Measurements from ENCODE around the gene GLIS1.

Gene GLIS1

DNA sequence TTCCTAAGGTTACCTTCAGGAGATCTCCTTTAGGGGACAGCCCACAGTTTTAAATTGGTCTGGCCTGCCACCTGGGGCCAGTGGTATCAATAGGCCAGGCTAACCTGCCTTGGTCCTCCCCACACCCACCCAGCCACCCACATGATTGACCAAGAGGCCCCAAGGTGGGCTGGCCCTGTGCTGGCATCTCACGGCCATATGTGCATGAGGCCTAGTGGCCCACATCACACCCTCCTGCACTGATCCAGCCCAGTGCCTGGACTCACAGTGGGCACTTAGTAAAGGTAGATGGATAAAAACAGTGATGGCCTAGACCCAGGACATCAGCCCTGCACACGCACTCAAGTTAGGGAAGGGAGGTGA, 197.7 kb downstream of the GLIS1 start:
- DNase-seq = no peak

- no peak for DNase-seq
These were observed 198.2 kb downstream of the GLIS1 start for GRCh38 chr1:53540604-53541262.

GRCh38 chr1:53539711-53540603, 199.0 kb downstream of the GLIS1 start:
- DNase-seq = no peak

- DNase-seq = no peak
These were observed 199.7 kb downstream of the GLIS1 start for GRCh38 chr1:53539226-53539625.

GRCh38 chr1:53536606-53537005, 202.4 kb downstream of the GLIS1 start:
- no peak for DNase-seq

DNA sequence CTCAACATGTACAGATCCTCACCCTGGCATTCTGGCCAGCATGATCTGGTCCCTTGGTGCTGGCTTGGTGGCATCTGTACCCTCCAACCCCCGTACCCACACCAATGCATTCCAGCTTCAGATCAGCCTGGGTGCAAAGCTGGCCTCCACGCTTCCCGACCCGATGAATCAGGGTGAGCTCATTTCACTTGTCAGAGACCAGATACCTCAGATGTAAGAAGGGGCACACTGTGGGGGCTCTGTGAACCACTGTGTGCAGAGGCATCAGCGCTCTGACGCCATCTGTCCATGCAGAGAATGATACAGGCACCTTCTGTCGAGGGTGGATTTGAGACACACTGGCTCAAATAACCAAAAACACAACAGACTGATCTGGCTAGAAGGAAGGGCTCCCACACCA, 203.1 kb downstream of the GLIS1 start:
- no peak for DNase-seq

DNA sequence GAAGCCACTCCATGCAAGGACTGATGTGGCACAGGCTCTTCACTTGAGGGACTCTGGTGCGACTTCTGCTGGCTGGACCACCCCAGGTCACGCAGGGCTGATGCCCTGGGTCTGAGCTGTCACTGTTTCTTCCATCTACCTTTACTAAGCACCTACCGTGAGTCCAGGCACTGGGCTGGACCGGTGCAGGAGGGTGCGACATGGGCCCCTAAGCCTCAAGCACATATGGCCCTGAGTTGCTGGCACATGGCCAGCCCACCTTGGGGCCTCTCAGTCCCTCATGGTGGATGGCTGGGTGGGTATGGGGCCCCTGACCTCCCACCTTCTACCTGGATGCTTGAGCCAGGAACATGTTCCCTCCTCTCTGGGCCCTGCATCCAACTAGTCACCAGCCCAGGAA, 203.7 kb downstream of the GLIS1 start:
- no peak for DNase-seq

GRCh38 chr1:53532912-53533311, 206.1 kb downstream of the GLIS1 start:
- DNase-seq = no peak

- DNase-seq = no peak
These were observed 206.6 kb downstream of the GLIS1 start for GRCh38 chr1:53532377-53532776.

DNA sequence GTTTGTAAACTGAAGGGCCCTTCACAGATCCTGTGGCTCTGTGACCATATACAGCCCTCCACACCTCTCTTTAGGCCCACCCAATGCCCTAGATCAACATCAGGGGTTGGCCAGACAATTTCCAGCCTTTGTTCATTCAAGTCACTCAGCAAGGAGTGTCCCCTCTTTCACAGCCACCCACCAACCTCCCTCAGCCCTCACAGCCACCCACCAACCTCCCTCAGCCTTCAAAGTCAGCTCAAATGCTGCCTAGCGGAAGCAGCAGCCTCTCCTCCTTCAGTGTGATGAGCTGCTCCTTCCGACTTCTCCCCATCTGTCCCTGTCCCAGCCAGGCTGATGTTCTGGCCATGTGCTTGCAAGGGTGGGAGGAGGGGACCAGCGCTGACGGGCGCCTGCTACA, 208.4 kb downstream of the GLIS1 start:
- DNase-seq = no peak

- no peak for DNase-seq
These were observed 209.4 kb downstream of the GLIS1 start for GRCh38 chr1:53529555-53529954.

DNA sequence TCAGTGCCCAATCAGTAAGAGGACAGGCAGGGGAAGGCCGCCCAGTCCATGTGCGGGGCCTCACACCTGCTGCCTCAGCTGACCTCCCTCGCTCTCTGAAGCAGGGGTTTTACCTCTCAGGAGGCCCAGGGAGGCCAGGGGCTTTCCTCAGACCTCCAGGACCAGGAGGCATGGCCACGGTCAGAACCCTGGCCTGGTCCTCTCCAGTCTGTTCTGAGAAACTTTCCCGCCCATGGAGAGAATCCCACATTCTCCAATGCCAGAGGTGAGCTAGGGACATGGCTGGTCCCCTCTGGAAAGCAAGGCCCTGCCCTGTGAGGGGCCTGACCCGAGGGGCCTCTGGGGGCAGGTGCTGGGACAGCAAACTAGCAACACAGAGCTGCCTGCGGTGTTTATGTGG, 211.6 kb downstream of the GLIS1 start:
- no peak for DNase-seq

DNA sequence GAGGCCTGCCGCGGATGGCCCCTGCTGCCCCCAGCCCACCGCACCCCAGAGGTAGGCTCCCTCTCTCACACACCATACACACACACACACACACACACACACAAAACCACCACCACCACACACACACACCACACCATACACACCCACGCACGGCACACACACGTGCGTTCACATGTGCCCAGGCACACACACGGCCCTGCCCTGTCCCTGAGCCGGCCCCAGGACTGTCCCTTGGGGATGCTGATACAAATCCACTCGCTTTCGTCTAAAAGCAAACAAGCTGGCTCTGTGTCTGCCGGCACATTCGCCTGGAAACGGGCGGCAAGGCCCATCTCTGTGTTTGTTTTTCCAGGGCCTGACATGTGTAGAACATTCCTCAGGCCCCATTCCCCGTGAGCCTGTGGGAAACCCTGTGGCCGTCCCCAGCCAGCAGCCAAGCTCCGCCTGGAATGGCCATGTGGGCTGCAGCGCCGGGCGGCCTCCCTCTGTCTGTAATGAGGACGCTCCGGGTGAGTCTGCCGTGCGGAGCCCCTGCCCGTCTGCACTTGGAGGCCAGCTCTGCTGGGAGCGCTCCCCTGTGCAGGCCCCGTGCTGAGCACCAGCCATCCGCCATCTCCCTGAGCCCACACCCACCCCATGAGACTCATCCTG, 212.4 kb downstream of the GLIS1 start:
- peak; percentile 76 for DNase-seq

- no peak for DNase-seq
These were observed 213.4 kb downstream of the GLIS1 start for GRCh38 chr1:53525595-53525994.

GRCh38 chr1:53524428-53525375, 214.3 kb downstream of the GLIS1 start:
- no peak for DNase-seq

DNA sequence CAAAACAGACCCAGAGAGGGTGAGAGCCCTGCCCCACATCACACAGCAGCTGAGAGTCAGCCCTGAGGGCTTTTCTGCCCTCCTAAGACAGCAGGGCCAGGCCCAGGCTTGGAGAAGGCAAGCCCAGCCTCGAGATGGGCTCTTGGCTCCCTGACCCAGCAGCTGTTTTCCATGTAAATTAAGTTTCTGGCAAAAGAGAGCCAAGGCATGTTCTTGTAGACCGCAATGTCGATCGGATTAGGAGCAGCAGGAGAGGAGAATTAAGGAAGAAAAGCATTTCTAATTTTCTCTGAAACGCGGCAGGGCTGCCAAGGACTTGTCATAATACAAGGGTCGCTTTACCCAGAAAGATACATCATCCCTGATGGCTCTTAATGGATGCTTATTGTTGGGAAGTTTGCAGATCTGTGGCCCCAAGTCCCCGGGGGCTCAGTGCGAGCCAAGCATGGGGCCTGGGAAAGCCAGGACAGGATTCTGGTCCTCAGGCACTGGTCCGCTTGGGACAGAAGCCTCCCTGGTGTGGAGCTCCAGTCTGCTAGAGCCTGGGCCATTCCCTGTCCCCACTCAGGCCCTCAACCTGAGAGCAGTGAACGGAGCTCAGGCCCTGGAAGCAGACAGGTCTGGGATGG, 216.9 kb downstream of the GLIS1 start:
- DNase-seq = peak; percentile 78

- no peak for DNase-seq
These were observed 218.5 kb downstream of the GLIS1 start for GRCh38 chr1:53520481-53520880.

- DNase-seq = no peak
These were observed 219.5 kb downstream of the GLIS1 start for GRCh38 chr1:53519421-53519820.

DNA sequence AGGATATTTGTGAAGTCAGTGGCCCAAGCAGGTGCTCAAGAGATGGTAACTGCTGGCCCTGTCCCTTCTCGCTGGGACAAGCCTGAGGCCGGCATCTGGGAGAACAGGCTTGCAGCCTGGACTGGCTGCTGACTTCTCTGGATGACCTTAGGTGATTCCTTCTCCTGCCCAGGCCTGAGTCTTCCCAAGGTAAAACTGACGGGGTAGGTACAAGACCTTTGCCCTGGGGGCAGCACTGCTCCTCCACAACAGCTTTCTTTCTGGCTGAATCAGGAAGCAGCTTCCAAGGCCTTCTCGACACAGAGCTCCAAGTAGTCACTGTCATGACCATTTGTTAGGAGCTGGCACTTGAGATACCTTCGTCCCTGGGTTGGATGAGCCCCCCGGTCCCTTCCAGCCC, 220.2 kb downstream of the GLIS1 start:
- DNase-seq = no peak

GRCh38 chr1:53517821-53518352, 221.1 kb downstream of the GLIS1 start:
- DNase-seq = no peak

DNA sequence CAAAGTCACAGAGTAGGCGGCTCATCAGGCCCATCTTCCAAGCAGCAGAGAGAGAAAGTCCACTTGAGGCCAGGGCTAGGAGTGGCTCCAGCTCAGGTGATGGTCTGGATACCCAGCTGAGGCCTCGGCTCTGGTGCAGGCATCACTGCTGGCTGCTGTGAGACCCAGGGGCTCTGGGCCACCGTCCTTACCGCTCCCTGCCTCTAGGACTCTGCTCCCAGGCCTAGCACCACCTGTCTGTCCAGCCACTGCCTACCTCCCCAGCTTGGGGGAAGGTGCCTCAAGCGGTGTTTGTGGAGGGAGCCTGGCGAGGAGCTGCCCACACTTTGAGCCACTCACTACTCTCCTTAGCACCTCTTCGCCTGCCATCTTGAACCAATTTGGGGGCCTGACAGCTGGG, 221.9 kb downstream of the GLIS1 start:
- DNase-seq = no peak

GRCh38 chr1:53516181-53516580, 222.8 kb downstream of the GLIS1 start:
- DNase-seq = no peak

Measured in right hindlimb (tissue), 1 donor.